Ovary (tissue), 3 donors: Measurements from ENCODE around the gene THEMIS.

Experiments used
- POLR2A ChIP-seq: fragments of 450-650 bp; IDR thresholded peaks from one replicate; pipeline ENCODE4 v1.6.1; 2017; ENCODE audit warnings: antibody characterized with exemption, mild to moderate bottlenecking, moderate library complexity
- TF ChIP-seq, protein P1 (sequence below), 3 donors: fragments of 450-650 bp in 2 of 3; fragments of 200-600 bp in 1 of 3; IDR thresholded peaks; one replicate each; pipeline versions ENCODE4 v1.5.1 to v1.8.0; 2016 to 2022; ENCODE audit warnings: antibody characterized with exemption in 3 of 3, mild to moderate bottlenecking in 1 of 3
- donor health status: DM: no; HTN: no; CAD: no.

DNA sequence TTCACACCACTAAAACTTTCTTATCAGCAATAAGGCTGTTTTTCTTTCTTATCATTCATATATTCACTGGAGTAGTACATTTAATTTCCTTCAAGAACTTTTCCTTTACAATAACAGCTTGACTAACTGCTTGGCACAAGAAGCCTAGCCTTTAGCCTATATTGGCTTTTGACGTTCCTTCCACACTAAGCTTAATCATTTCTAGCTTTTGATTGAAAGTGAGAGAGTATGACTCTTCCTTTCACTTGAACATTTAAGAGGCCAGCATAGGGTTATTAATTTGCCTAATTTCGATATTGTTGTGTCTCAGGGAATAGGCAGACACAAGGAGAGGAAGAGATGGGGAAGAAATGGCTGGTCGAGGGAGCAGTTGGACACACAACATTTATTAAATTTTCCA, 23.6 kb downstream of the THEMIS start:
- no peak for TF ChIP-seq POLR2A
- TF ChIP-seq, protein P1, sequence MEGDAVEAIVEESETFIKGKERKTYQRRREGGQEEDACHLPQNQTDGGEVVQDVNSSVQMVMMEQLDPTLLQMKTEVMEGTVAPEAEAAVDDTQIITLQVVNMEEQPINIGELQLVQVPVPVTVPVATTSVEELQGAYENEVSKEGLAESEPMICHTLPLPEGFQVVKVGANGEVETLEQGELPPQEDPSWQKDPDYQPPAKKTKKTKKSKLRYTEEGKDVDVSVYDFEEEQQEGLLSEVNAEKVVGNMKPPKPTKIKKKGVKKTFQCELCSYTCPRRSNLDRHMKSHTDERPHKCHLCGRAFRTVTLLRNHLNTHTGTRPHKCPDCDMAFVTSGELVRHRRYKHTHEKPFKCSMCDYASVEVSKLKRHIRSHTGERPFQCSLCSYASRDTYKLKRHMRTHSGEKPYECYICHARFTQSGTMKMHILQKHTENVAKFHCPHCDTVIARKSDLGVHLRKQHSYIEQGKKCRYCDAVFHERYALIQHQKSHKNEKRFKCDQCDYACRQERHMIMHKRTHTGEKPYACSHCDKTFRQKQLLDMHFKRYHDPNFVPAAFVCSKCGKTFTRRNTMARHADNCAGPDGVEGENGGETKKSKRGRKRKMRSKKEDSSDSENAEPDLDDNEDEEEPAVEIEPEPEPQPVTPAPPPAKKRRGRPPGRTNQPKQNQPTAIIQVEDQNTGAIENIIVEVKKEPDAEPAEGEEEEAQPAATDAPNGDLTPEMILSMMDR (IDR thresholded peaks at IDR 0.05) = no peak
